Measurements from ENCODE around the gene PASK.

DNA sequence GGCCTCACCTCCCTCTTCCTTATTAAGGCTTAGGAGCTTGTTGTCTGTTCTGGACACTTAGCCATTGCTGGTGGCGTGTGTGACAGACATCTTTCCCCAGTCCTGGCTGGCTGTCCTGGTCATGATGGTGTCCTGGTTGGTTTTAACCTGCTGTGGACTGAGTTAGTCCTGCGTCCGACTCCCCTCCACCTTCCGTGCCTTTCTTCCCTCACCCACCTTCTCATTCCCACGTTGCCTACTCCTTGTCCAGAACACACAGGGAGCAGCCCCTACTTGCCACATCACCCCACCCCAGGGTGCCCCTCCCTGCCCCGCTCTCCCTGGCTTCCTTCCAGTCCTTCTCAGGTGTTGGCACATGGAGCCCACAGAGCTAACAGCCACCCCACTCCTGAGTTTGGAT, 48.7 kb upstream of the PASK start:
- TF ChIP-seq TAF1 (IDR thresholded peaks at IDR 0.05; ENCODE audit: control insufficient read depth, extremely low read depth, insufficient read depth, low read length, severe bottlenecking) (no peak), FOXK1 (CRISPR knock-in tag; IDR thresholded peaks at IDR 0.05; ENCODE audit: borderline replicate concordance) (no peak), CBX8 (IDR thresholded peaks at IDR 0.05; ENCODE audit: borderline replicate concordance, extremely low read depth, low read depth, low read length, poor library complexity, severe bottlenecking) (no peak), POLR2A (conservative IDR thresholded peaks at IDR 0.05) (no peak), MAFK (IDR thresholded peaks at IDR 0.05; ENCODE audit: low read length) (no peak), CEBPB (tag; IDR thresholded peaks at IDR 0.05) (no peak), ZNF274 (IDR thresholded peaks at IDR 0.05; ENCODE audit: borderline replicate concordance, low read depth, low read length) (no peak), STAG1 (CRISPR knock-in tag; IDR thresholded peaks at IDR 0.05; ENCODE audit: borderline replicate concordance) (no peak)
- TF ChIP-seq, protein P1, sequence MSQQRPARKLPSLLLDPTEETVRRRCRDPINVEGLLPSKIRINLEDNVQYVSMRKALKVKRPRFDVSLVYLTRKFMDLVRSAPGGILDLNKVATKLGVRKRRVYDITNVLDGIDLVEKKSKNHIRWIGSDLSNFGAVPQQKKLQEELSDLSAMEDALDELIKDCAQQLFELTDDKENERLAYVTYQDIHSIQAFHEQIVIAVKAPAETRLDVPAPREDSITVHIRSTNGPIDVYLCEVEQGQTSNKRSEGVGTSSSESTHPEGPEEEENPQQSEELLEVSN (IDR thresholded peaks at IDR 0.05; ENCODE audit: borderline replicate concordance in 1 of 2, extremely low read depth in 1 of 2, insufficient read depth in 1 of 2, insufficient read length in 1 of 2, low read depth in 1 of 2, low read length in 1 of 2, poor library complexity in 1 of 2, severe bottlenecking in 1 of 2) = no peak
